PC-3 (cell line): Measurements from ENCODE around the gene WDR47. TPM values are rescaled to one million over a fixed set of nuclear protein-coding genes. Genes with fewer than 3 reads are reported as not detected.

Source experiments
- ATAC-seq: fragments of 200-7000 bp; cut with Tn5 transposase; 2 replicates; pipeline ENCODE4 v1.9.1; 2020; ENCODE audit warnings: mild to moderate bottlenecking, moderate library complexity
- BruUV-seq: library from RNA; stranded (reverse); fragments of 400-500 nt; replicated peaks from 2 replicates; lab custom pipeline; 2021; lab: Mats Ljungman, UMichigan
- CTCF ChIA-PET: fragments of 300-600 bp; sonication (Branson Sonifier 250); formaldehyde crosslinking; loops from one replicate; lab custom pipeline; 2022; ENCODE audit warnings: antibody characterized with exemption; lab: Charles Lee
- POLR2A ChIA-PET: fragments of 300-600 bp; sonication (Branson Sonifier 250); formaldehyde crosslinking; loops from one replicate; lab custom pipeline; 2022; ENCODE audit warnings: antibody characterized with exemption; ENCODE audit not compliant: unreplicated experiment; lab: Charles Lee
- DNase-seq: peaks from one replicate; pipeline ENCODE4 v3.0.0-alpha.2; 2015
- H2AFZ ChIP-seq: fragments of 300-600 bp; sonication (generic); 2 replicates; pipeline ENCODE4 v1.6.0; 2016; ENCODE audit warnings: antibody characterized with exemption, low read length
- H3F3A ChIP-seq: fragments of 300-600 bp; sonication (generic); one replicate; pipeline ENCODE4 v1.6.0; 2017; ENCODE audit warnings: antibody characterized with exemption, low read length, control low read depth, mild to moderate bottlenecking; ENCODE audit not compliant: unreplicated experiment
- H3K27ac ChIP-seq: fragments of 300-600 bp; sonication (generic); 2 replicates; pipeline ENCODE4 v1.5.1; 2016; ENCODE audit warnings: mild to moderate bottlenecking, low read length
- H3K27me3 ChIP-seq: fragments of 300-600 bp; sonication (generic); 2 replicates; pipeline ENCODE4 v1.6.1; 2016; ENCODE audit warnings: low read length, mixed read lengths
- H3K36me3 ChIP-seq: fragments of 300-600 bp; sonication (generic); 2 replicates; pipeline ENCODE4 v1.6.1; 2016; ENCODE audit warnings: low read depth, mixed run types, low read length, mixed read lengths
- H3K4me1 ChIP-seq: fragments of 300-600 bp; sonication (generic); 2 replicates; pipeline ENCODE4 v1.5.1; 2016; ENCODE audit warnings: low read length; ENCODE audit not compliant: insufficient read depth
- H3K4me2 ChIP-seq: fragments of 300-600 bp; sonication (generic); 2 replicates; pipeline ENCODE4 v1.6.0; 2016; ENCODE audit warnings: low read length
- H3K4me3 ChIP-seq: fragments of 300-600 bp; sonication (generic); 2 replicates; pipeline ENCODE4 v1.5.1; 2016; ENCODE audit warnings: mild to moderate bottlenecking, low read length, mixed read lengths
- H3K79me2 ChIP-seq: fragments of 300-600 bp; sonication (generic); 2 replicates; pipeline ENCODE4 v1.6.1; 2017; ENCODE audit warnings: low read length, mixed read lengths
- H3K9ac ChIP-seq: fragments of 300-600 bp; sonication (generic); 2 replicates; pipeline ENCODE4 v1.6.0; 2016; ENCODE audit warnings: mild to moderate bottlenecking, low read length
- H3K9me2 ChIP-seq: fragments of 300-600 bp; sonication (generic); replicated peaks from 2 replicates; pipeline ENCODE4 v1.6.1; 2016; ENCODE audit warnings: mixed run types, low read length, mixed read lengths
- H3K9me3 ChIP-seq: fragments of 300-600 bp; sonication (generic); 2 replicates; pipeline ENCODE4 v1.6.1; 2016; ENCODE audit warnings: low read length, mixed read lengths
- H4K20me1 ChIP-seq: fragments of 300-600 bp; sonication (generic); 2 replicates; pipeline ENCODE4 v1.6.1; 2016; ENCODE audit warnings: low read length, mixed read lengths
- CTCF ChIP-seq: fragments of 300-600 bp; sonication (generic); conservative IDR thresholded peaks from 2 replicates; pipeline ENCODE4 v1.5.1; 2017; ENCODE audit warnings: antibody characterized with exemption, low read depth, mild to moderate bottlenecking, low read length
- EZH2 ChIP-seq: fragments of 300-600 bp; sonication (generic); IDR thresholded peaks from one replicate; pipeline ENCODE4 v1.6.1; 2017; ENCODE audit warnings: antibody characterized with exemption, mild to moderate bottlenecking, low read length; ENCODE audit not compliant: unreplicated experiment
- EZH2phosphoT487 ChIP-seq: fragments of 300-600 bp; sonication (generic); IDR thresholded peaks from 2 replicates; pipeline ENCODE4 v1.6.1; 2018; ENCODE audit warnings: mild to moderate bottlenecking, antibody characterized with exemption, low read length, borderline replicate concordance
- intact Hi-C: fragments of 100-400 bp; cut with micrococcal nuclease; formaldehyde crosslinking; loops from 2 replicates; pipeline ENCODE4 v1.9.0; 2023
- total RNA-seq: library from RNA; depleted of rRNA; stranded (reverse); fragments of >200 nt; gene quantifications from 2 replicates; pipeline ENCODE4 v1.2.3, GENCODE V29; 2014

Gene WDR47
- total RNA-seq, 1 experiment from 2014 or later, result 7.7 TPM

GRCh38 chr1:108953452-108953851, 88.5 kb downstream of the WDR47 start:
- CTCF ChIA-PET, result no interaction called here

GRCh38 chr1:108951242-108951641, 90.7 kb downstream of the WDR47 start:
- H3K27me3 ChIP-seq, result no peaks in the 10 kb centered on the region
- no peaks in the 10 kb centered on the region for H3K9me3 ChIP-seq
- ATAC-seq (no peak), DNase-seq (no peak)
- no peaks in the 10 kb centered on the region for H3K9me2 ChIP-seq
- H3K36me3 ChIP-seq, result peaks cover 17% of the 10 kb centered on the region
- no peak overlapping the region for H2AFZ ChIP-seq
- H3K27ac ChIP-seq, result no peak overlapping the region
- no peaks in the 10 kb centered on the region; the same call in 1 of the 2 replicates for H4K20me1 ChIP-seq
- CTCF ChIA-PET, result no interaction called here
- H3K79me2 ChIP-seq, result peaks cover 74% of the 10 kb centered on the region
- intact Hi-C loops, result no loop called here
- H3K4me1 ChIP-seq, result no peaks in the 10 kb centered on the region
- H3F3A ChIP-seq, result no peaks in the 10 kb centered on the region
- no TSS peak for BruUV-seq
- TF ChIP-seq CTCF, result no peak
- TF ChIP-seq EZH2phosphoT487, result no peak
- no peak for TF ChIP-seq EZH2
- no peak overlapping the region for H3K4me3 ChIP-seq
- POLR2A ChIA-PET, result no interaction called here
- no peak overlapping the region for H3K4me2 ChIP-seq
- H3K9ac ChIP-seq, result no peak overlapping the region

More at GRCh38 chr1:108953452-108953851, 88.5 kb downstream of the WDR47 start:
- no peak overlapping the region for H2AFZ ChIP-seq
- TF ChIP-seq CTCF (no peak), EZH2phosphoT487 (no peak), EZH2 (no peak)
- no peak overlapping the region for H3K4me3 ChIP-seq
- no peaks in the 10 kb centered on the region for H3K9me3 ChIP-seq
- POLR2A ChIA-PET, result no interaction called here
- no peak overlapping the region for H3K9ac ChIP-seq
- no peak overlapping the region for H3K27ac ChIP-seq
- H3K27me3 ChIP-seq, result no peaks in the 10 kb centered on the region
- H3F3A ChIP-seq, result no peaks in the 10 kb centered on the region
- DNase-seq (no peak), ATAC-seq (no peak)
- no peak overlapping the region for H3K4me2 ChIP-seq
- intact Hi-C loops, result no loop called here
- peaks cover 84% of the 10 kb centered on the region for H3K79me2 ChIP-seq
- peaks cover 7% of the 10 kb centered on the region; the same call in 1 of the 2 replicates for H3K36me3 ChIP-seq
- H3K4me1 ChIP-seq, result no peaks in the 10 kb centered on the region
- no TSS peak for BruUV-seq
- H4K20me1 ChIP-seq, result no peaks in the 10 kb centered on the region; the same call in 1 of the 2 replicates
- no peaks in the 10 kb centered on the region for H3K9me2 ChIP-seq

GRCh38 chr1:108949044-108949443, 92.9 kb downstream of the WDR47 start:
- no peaks in the 10 kb centered on the region for H3K4me1 ChIP-seq
- ChIA-PET POLR2A (no interaction called here), CTCF (no interaction called here)
- no peak overlapping the region for H3K27ac ChIP-seq
- ATAC-seq (no peak), DNase-seq (no peak)
- no peak overlapping the region for H3K4me3 ChIP-seq
- no peak overlapping the region for H3K9ac ChIP-seq
- H3F3A ChIP-seq, result no peaks in the 10 kb centered on the region
- no peak overlapping the region for H2AFZ ChIP-seq
- H3K9me2 ChIP-seq, result no peaks in the 10 kb centered on the region
- intact Hi-C loops, result no loop called here
- no peaks in the 10 kb centered on the region for H3K27me3 ChIP-seq
- no peaks in the 10 kb centered on the region for H3K9me3 ChIP-seq
- no peak overlapping the region for H3K4me2 ChIP-seq
- H4K20me1 ChIP-seq, result no peaks in the 10 kb centered on the region; the same call in 1 of the 2 replicates
- H3K79me2 ChIP-seq, result peaks cover 54% of the 10 kb centered on the region
- peaks cover 22% of the 10 kb centered on the region for H3K36me3 ChIP-seq
- no TSS peak for BruUV-seq
- TF ChIP-seq CTCF (no peak), EZH2phosphoT487 (no peak), EZH2 (no peak)
